NCI-H748 treated with DMSO at 0.1 percent for 48 hours (cell line): ENCODE results near the gene CD244.

Experiments
- DNase-seq: peaks from one replicate; lab custom pipeline; 2025; lab: John Stamatoyannopoulos, UW

Gene CD244

GRCh38 chr1:160780398-160780755, 82.3 kb downstream of the CD244 start:
- no peak for DNase-seq
